ENCODE measurements around the gene ANKS1B. TPM values are rescaled to one million over a fixed set of nuclear protein-coding genes. Genes with fewer than 3 reads are reported as not detected.
"Not testable (repeated sequence)": the region's sequence is repeated elsewhere in the genome, so short reads cannot be mapped to it uniquely, and the experiment has no call there.

ANKS1B gene
- total RNA-seq, 4 donors from 2014 or later: 1.5 to 5.5 (median 4.4) TPM

- H3K4me3 ChIP-seq (ENCODE audit: low read depth, poor library complexity, severe bottlenecking): no peak overlapping the region
- TF ChIP-seq POLR2A (IDR thresholded peaks at IDR 0.05): no peak
- TF ChIP-seq CTCF (IDR thresholded peaks at IDR 0.05): no peak
- DNase-seq (ENCODE audit: low spot score in 2 of 2): no peak
- intact Hi-C loops (cut with DNase I; ENCODE audit: low total_unique reads): no loop called here
Measured at GRCh38 chr12:98845957-98846356, 1138.8 kb downstream of the ANKS1B start.

GRCh38 chr12:98840325-98840724 lies 1144.4 kb downstream of the ANKS1B start:
- WGBS, 2 donors: 63 to 68% methylated on average over 3 of the region's 3 CpGs
- intact Hi-C loops (cut with DNase I; ENCODE audit: low total_unique reads): no loop called here
- TF ChIP-seq CTCF (IDR thresholded peaks at IDR 0.05): no peak
- TF ChIP-seq POLR2A (IDR thresholded peaks at IDR 0.05): no peak
- no peak overlapping the region for H3K4me3 ChIP-seq (ENCODE audit: low read depth, poor library complexity, severe bottlenecking)
- DNase-seq (ENCODE audit: low spot score in 2 of 2): no peak

GRCh38 chr12:98838231-98838647 lies 1146.5 kb downstream of the ANKS1B start:
- WGBS, 2 donors: 42 to 46% methylated on average over 7 of the region's 7 CpGs
- intact Hi-C loops (cut with DNase I; ENCODE audit: low total_unique reads): no loop called here
- DNase-seq (ENCODE audit: low spot score in 2 of 2): no peak
- no peak overlapping the region for H3K4me3 ChIP-seq (ENCODE audit: low read depth, poor library complexity, severe bottlenecking)
- no peak for TF ChIP-seq POLR2A (IDR thresholded peaks at IDR 0.05)
- no peak for TF ChIP-seq CTCF (IDR thresholded peaks at IDR 0.05)

- intact Hi-C loops (cut with DNase I; ENCODE audit: low total_unique reads); DNase-seq (ENCODE audit: low spot score in 2 of 2); H3K4me3 ChIP-seq (ENCODE audit: low read depth, poor library complexity, severe bottlenecking): not testable (repeated sequence)
- WGBS, 2 donors: 73 to 77% methylated on average over 12 of the region's 12 CpGs
Measured at GRCh38 chr12:98837134-98837752, 1147.5 kb downstream of the ANKS1B start.

GRCh38 chr12:98830657-98831056 lies 1154.1 kb downstream of the ANKS1B start:
- H3K4me3 ChIP-seq (ENCODE audit: low read depth, poor library complexity, severe bottlenecking): no peak overlapping the region
- no peak for TF ChIP-seq CTCF (IDR thresholded peaks at IDR 0.05)
- DNase-seq (ENCODE audit: low spot score in 2 of 2): no peak
- 93 to 94% methylated on average over 7 of the region's 7 CpGs for WGBS, 2 donors
- intact Hi-C loops (cut with DNase I; ENCODE audit: low total_unique reads): no loop called here

- 65 to 69% methylated on average over 8 of the region's 8 CpGs for WGBS, 2 donors
- no peak overlapping the region for H3K4me3 ChIP-seq (ENCODE audit: low read depth, poor library complexity, severe bottlenecking)
- no peak for DNase-seq (ENCODE audit: low spot score in 2 of 2)
- no peak for TF ChIP-seq POLR2A (IDR thresholded peaks at IDR 0.05)
- no peak for TF ChIP-seq CTCF (IDR thresholded peaks at IDR 0.05)
- intact Hi-C loops (cut with DNase I; ENCODE audit: low total_unique reads): no loop called here
Measured at GRCh38 chr12:98828802-98829600, 1155.7 kb downstream of the ANKS1B start.
